ENCODE measurements around the gene ITGB6. TPM values are rescaled to one million over a fixed set of nuclear protein-coding genes. Genes with fewer than 3 reads are reported as not detected.

ITGB6 gene
- total and polyA plus RNA-seq, 2 of the 4 experiments (the other 2 are of a cell fraction) = under 0.01 TPM; not detected in 1

DNA sequence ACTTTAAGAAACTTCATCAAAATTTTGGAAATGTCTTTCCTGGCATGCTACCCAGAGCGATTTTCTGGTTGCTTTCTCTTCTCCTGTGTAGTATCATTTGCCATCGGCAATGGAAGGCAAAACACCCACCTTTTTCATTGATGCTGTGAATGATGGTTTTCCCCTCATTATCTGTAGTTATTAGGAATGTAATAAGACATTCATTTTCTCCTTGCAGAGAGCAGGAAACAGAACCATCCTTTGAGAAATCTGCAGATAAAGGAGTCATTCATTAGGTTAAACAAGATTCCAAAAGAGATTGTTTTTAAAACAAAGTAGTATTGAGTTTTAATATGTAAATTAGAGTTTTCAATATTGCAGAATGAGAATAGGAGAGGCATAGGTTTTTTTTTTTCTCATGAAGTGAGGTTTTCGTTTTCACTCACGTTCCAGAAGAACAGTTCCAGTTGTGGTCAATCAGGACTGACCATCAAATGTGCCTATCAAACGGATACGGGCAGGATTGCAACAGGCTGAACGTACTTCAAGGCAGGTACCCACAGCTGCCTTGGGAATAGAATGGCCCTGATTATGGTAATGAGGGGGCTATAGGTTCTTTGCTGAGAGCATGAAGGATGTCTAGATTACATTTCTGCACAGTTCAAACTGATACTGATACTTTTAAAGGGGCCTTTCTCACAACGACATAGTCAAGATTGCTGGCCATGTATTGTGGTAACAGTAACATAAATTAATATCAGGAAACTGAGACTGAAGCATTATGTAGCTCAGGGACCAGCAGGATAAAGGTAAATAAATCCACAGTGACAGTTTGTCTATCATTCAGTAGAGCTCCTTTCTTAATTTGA is 87.9 kb downstream of the ITGB6 start:
- Histone ChIP-seq H2AFZ (replicated peaks; ENCODE audit: low read length, poor library complexity) (no peak overlapping the region), H3K9me1 (ENCODE audit: insufficient read depth, low read length) (no peaks in the 10 kb centered on the region), H3K23ac (ENCODE audit: low read depth, low read length) (no peak overlapping the region), H3K4me2 (ENCODE audit: low read depth, low read length) (no peak overlapping the region), H3K4ac (ENCODE audit: low read depth, low read length) (no peak overlapping the region), H3K18ac (ENCODE audit: low read depth, low read length) (no peak overlapping the region), H2BK120ac (ENCODE audit: low read depth, low read length) (no peak overlapping the region), H4K91ac (ENCODE audit: insufficient read depth, low read depth, low read length) (no peak overlapping the region), H2BK5ac (ENCODE audit: low read depth, low read length, poor library complexity, severe bottlenecking) (no peak overlapping the region), H2AK9ac (replicated peaks; ENCODE audit: low read depth, low read length, poor library complexity) (no peak overlapping the region), H3K79me1 (ENCODE audit: low read depth in 1 of 2, low read length in 2 of 2) (no peaks in the 10 kb centered on the region), H3K36me3 (ENCODE audit: control insufficient read depth, insufficient read depth, low read length) (no peaks in the 10 kb centered on the region), H3K14ac (replicated peaks; ENCODE audit: low read depth, low read length) (no peak overlapping the region), H3K9ac (ENCODE audit: low read depth, low read length) (no peak overlapping the region), H4K20me1 (ENCODE audit: insufficient read depth, low read length) (no peaks in the 10 kb centered on the region), H4K5ac (ENCODE audit: low read depth, low read length) (no peak overlapping the region), H3K56ac (ENCODE audit: extremely low read depth, insufficient read depth, low read length) (no peak overlapping the region), H3K27ac (ENCODE audit: insufficient read depth, low read length) (no peak overlapping the region), H3K9me3 (ENCODE audit: control insufficient read depth, insufficient read depth, low read length) (no peaks in the 10 kb centered on the region), H2BK20ac (ENCODE audit: low read depth, low read length) (no peak overlapping the region), H4K8ac (ENCODE audit: low read depth in 2 of 2, low read length in 2 of 2) (no peak overlapping the region), H2BK15ac (ENCODE audit: low read depth, low read length) (no peak overlapping the region), H2AK5ac (ENCODE audit: low read depth, low read length) (no peak overlapping the region), H3K4me3 (ENCODE audit: insufficient read depth, low read depth, low read length) (no peak overlapping the region), H3K27me3 (ENCODE audit: control insufficient read depth, insufficient read depth, low read length) (no peaks in the 10 kb centered on the region), H3K4me1 (ENCODE audit: control insufficient read depth, insufficient read depth, low read length) (no peaks in the 10 kb centered on the region)
- ChIA-PET CTCF (interaction anchor here (0.6 to 1.0 kb wide), 5 partner anchors 36 to 891 kb away, joined by 3 to 5 read pairs (median 3); no protein-coding TSS in a partner anchor), POLR2A (ENCODE audit: unreplicated experiment) (no interaction called here)
- DNase-seq = no peak
- no peak for TF ChIP-seq CHD1 (IDR thresholded peaks at IDR 0.05; ENCODE audit: low read depth, low read length)
- dilution Hi-C loops (cut with HindIII; ENCODE audit: low sequenced_read_pairs, unreplicated experiment) (no loop called here), in situ Hi-C loops (cut with MboI; ENCODE audit: low sequenced_read_pairs) (loop anchor here (5.0 kb wide), 1 partner anchor 140 kb away; no protein-coding TSS in a partner anchor), intact Hi-C loops (cut with micrococcal nuclease) (loop anchor here (2.0 to 10.0 kb wide), 4 partner anchors 99 to 950 kb away; partner anchors contain the start of gene RBMS1)
- WGBS, 2 experiments (ENCODE audit: extremely low coverage in 2 of 2, insufficient read length in 1 of 2) = no CpG with 5 or more reads among the region's 8 CpGs
- ATAC-seq (ENCODE audit: low read depth) = no peak
- no TSS peak for BruUV-seq (replicated peaks)
